ENCODE results near the gene CFAP46.
"Not testable (repeated sequence)": the region's sequence is repeated elsewhere in the genome, so short reads cannot be mapped to it uniquely, and the experiment has no call there.

Gene CFAP46

DNA sequence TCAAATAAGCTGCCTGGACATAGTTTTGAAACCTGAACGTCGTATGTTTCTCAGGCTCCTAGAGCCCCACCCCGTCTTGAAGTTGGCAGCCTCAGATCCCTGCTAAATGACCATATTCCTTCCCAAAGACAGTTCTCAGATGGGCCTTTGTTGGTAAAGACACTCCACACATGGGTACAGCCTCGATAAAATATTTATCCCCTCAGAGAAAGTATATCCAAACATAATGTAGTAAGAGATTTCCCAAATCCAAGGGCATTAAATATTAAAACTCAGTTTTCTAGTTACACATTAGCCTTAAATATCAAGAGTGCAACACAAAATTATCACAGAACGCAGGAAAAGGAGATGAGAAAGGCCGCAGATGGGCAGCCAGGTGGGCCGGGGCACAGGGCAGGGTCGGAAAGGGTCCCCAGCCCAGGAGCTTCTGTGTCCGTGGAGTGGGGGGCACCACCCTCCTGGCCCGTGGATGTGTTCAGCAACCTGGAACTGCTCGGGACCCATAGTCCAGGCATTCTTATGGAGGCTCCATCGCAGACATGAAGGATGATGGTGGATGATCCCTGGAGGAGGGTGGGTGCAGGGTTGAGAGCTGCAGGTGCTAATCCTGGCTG is 1.5 kb upstream of the CFAP46 start:
- DNase-seq: no peak

DNA sequence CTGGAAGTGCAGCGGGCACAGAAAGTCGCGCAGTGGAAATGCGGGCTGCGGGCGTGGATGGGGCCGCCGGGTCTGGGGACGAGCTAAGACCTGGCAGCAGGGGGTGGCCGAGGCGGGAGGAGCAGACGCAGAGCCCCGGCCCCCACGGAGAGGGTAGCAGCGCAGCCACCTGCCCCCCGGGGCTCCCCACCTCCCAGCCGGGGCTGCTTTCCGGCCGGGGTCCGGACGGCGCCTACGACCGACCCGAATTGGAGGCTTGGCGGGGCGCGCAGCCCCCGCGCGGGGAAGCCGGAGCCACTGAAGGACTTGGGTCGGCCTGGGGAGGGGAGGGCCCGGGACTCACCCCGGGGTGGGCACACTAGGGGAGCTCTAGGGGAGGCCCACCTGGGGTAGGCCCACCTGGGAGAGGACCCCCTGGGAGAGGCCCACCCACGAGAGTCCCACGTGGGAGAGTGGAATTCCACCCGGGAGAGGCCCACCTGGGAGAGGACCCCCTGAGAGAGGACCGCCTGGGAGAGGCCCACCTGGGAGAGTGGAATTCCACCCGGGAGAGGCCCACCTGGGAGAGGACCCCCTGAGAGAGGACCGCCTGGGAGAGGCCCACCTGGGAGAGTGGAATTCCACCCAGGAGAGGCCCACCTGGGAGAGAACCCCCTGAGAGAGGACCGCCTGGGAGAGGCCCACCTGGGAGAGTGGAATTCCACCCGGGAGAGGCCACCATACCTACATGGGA is 854 bp upstream of the CFAP46 start:
- no peak for DNase-seq

DNA sequence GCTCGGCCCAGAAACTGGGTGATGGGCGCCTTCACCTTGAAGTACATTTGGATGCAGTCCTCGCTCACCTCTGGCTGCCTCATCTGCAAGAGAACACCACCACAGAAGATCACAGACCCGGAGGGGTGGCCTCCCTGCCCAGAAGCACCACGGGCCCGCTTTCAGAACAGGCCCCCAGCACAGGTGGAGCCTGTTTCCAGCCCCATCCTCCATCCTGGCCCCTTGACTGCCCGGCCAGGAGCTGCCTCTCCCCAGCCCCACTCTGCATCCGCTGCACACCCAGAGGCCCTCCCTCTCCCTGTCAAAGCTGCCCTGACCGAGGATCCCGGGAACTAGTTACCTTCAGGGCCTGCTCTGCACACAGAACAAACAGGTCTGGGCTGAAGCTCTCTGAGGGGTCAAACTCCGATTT is 724 bp downstream of the CFAP46 start:
- no peak for DNase-seq

DNA sequence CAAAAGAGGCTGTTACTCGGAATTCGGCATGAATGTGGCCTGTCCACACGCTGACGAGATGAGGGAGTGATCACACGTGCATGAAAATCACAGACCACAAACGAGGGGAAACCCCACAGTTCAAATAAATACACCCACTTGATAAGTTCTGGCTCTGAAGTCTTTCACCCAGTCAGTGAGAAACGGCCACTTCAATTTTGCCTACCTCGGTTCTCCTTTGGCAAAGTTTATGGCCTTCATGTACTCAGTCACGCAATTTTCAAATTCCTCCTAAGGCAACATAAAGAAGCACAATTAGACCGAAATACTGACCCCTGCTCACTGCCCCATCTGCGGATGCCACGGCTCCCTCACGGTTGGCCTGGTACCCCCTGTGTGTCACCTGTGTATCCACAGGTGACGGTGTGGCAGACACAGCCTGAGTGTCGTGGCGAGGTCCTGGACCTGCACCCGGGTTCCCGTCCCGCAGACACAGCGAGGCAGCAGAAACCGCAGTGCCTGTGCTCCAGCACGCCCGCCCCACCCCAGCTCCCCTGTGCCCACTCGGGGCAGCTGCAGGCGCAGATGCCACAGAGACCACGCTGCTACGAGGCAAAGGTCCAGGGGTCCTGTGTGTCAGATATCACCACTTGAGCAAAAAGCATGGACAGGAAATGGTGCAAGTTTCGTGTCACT is 1.4 kb downstream of the CFAP46 start:
- no peak for DNase-seq

- DNase-seq: peak; percentile 12
Measured at GRCh38 chr10:132939957-132940790, 2.2 kb downstream of the CFAP46 start.

GRCh38 chr10:132939378-132939955 is 2.9 kb downstream of the CFAP46 start:
- no peak for DNase-seq

DNA sequence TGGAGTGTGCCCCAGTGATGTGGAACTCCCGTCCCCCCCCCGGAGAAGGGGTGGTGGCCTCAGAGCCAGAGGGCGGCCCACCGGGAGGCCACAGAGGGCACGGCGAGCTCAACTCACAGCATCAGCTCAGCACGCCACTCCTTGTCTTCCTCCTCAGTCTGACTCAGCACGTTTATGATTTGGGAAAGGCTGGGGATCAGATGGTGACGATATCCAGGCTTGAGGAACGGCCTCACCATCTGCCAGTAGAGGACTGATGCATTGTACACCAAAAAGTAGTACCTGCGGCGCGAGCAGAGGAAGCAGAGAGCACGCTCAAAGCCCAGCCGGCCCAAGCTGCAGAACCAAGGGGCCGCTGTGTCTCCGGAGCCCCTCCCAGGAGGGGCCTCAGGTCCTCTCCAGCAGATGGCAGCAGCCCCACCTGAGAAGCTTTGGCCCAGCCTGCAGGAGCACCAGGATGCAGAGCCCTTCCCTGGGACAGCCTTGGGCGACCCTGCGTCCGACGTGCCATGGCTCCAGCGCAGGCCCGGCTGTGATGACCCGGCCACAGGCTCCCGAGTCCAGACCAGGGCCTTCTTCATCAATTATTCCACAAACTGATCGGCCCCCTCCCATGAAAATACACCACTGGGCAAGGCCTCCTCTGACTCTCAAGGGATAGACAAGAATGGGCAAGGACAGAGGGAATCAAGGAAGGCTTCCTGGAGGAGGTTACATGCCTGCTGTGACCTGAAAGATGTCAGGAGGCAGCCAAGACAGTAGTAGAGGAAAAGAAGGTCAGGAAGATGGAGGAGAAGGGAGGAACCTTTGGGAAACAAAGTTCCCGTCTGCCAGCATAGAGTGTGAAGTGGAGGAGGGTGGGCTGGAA is 3.7 kb downstream of the CFAP46 start:
- DNase-seq: no peak

DNA sequence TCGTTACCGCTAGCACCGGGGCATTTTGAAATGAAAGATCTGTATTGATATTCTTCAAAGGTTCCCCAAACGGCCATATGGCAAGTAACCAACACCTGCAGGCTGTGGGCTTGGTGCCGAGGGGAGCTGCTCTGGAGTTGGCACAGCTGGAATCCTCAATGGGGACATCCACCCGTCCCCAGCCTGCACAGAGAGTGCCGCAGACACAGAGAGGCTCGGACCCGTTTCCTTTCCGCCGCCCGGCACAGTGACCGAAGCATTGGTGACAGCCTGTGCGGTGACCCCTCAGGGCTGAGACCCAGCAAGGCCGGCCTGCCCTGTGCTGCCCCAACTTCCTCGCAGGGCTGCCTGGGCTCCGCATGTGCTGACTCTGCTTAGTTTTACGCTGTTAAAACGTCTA is 4.5 kb downstream of the CFAP46 start:
- no peak for DNase-seq

DNA sequence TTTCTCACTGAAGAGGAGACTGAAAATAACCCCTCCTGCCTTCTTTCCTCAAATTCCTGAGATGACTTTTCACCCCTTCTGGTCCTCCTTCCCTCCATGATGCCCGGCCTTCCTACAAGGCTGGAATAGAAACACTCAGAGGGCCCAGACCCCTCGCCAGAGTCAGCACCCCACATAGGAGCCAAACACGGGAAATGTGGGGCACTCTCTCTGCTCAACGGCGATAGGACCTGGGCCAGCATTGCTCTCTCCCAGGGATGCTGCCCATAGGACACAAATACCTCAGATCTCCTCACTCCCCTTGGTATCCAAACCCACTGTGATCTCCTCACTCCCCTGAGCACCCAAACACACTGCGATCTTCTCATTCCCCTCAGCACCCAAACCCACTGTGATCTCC is 7.4 kb downstream of the CFAP46 start:
- no peak for DNase-seq

DNA sequence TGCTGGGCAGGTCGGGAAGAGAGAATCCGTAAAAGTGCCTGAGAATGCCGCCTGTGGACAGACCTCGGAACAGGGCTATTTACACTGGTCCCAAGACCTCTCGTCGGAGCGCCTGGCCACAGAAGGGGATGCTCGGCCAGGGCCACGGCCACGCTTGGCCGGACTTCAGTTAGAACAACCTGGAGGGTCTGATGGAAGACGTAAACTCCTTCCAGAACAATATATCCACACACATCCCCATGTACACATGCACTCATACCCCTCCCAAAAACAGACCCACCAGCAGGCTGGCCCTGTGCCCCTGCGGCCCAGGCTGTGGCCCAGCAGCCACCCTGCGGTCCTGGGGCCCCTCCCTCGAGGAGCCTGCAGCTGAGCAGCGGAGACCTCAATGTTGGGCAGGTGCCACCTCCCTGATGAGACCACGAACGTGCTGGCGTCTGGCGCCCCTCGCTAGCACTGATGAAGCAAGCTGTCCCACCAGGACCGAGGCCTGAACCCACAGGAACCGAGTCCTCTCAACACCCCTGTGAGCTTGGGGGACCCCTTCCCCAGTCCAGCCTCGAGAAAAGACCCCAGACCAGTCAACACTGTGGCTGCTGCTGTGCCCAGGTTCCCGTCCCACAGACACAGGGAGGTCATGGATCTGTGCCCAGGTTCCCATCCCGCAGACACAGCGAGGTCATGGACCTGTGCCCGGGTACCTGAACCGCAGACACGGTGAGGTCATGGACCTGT is 8.9 kb downstream of the CFAP46 start:
- DNase-seq: no peak

- DNase-seq: no peak
Measured at GRCh38 chr10:132932461-132933307, 9.7 kb downstream of the CFAP46 start.

DNA sequence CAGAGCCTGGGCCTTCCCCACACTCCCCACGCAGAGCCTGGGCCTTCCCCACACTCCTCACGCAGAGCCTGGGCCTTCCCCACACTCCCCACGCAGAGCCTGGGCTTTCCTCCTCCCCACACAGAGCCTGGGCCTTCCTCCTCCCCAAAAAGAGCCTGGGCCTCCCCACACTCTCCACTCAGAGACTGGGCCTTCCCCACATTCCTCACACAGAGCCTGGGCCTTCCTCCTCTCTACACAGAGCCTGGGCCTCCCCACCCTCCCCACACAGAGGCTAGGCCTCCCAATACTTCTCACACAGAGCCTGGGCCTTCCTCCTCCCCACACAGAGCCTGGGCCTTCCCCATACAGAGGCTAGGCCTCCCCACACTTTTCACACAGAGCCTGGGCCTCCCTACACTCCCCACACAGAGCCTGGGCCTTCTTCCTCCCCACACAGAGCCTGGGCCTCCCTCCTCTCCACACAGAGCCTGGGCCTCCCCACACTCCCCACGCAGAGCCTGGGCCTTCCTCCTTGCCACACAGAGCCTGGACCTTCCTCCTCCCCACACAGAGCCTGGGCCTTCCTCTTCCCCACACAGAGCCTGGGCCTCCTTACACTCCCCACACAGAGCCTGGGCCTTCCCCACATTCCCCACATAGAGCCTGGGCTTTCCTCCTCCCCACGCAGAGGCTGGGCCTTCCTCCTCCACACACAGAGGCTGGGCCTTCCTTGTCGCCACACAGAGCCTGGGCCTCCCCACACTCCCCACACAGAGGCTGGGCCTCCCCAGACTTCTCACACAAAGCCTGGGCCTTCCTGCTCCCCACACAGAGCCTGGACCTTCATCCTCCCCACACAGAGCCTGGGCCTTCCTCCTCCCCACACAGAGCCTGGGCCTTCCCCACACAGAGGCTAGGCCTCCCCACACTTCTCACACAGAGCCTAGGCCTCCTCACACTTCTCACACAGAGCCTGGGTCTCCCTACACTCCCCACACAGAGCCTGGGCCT is 10.8 kb downstream of the CFAP46 start:
- DNase-seq: peak; percentile 23

GRCh38 chr10:132930701-132931100 is 11.7 kb downstream of the CFAP46 start:
- DNase-seq: not testable (repeated sequence)

DNA sequence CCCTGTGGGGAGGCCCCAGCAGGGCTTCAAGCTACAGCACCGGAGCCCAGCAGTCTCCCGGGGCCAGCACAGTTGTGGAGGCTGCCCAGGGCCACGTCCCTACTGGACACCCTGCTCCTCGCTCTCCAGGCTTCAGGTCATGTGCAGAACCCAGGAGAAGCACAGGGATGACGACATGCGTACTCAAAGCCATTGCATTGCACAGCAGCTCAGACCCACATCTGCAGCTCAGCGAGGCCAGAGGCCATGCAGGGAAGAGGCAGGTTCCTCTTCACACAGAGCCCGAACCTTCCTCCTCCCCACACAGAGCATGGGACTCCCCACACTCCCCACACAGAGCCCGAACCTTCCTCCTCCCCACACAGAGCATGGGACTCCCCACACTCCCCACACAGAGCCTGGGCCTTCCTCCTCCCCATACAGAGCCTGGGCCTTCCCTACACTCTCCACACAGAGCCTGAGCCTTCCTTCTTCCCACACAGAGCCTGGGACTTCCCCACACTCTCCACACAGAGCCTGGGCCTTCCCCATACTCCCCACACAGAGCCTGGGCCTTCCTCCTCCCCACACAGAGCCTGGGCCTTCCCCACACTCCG is 12.3 kb downstream of the CFAP46 start:
- DNase-seq: no peak

GRCh38 chr10:132929480-132929879 is 12.9 kb downstream of the CFAP46 start:
- DNase-seq: no peak

- no peak for DNase-seq
Measured at GRCh38 chr10:132928261-132928660, 14.1 kb downstream of the CFAP46 start.

- no peak for DNase-seq
Measured at GRCh38 chr10:132927824-132928223, 14.5 kb downstream of the CFAP46 start.

Measured in stimulated activated naive CD4-positive, alpha-beta T cell treated with Interleukin-2 at 50 U/mL for 16 hours (primary cell).